HepG2 (cell line): ENCODE results near the gene UBL7. TPM values are rescaled to one million over a fixed set of nuclear protein-coding genes. Genes with fewer than 3 reads are reported as not detected.

ENCODE experiments used
- ATRX ChIP-seq: sonication (generic); formaldehyde crosslinking; IDR thresholded peaks from 2 replicates; pipeline ENCODE4 v1.4.0; 2020; ENCODE audit warnings: missing genetic modification reagents, borderline replicate concordance
- CCAR2 ChIP-seq: fragments of 200-400 bp; formaldehyde crosslinking; optimal IDR thresholded peaks from 2 replicates; pipeline ENCODE3; 2018; ENCODE audit warnings: low read depth, mild to moderate bottlenecking, low read length, moderate library complexity
- FOXC1 ChIP-seq: sonication (generic); formaldehyde crosslinking; IDR thresholded peaks from 2 replicates; pipeline ENCODE4 v1.8.0; 2022; ENCODE audit warnings: mild to moderate bottlenecking, missing genetic modification reagents, borderline replicate concordance
- GATAD2A ChIP-seq: IDR thresholded peaks from 2 replicates; pipeline ENCODE4 v1.6.1; 2016
- HNRNPH1 ChIP-seq: fragments of 200-400 bp; formaldehyde crosslinking; optimal IDR thresholded peaks from 2 replicates; pipeline ENCODE3; 2017; ENCODE audit warnings: mild to moderate bottlenecking, low read depth, low read length
- KDM3A ChIP-seq: IDR thresholded peaks from 2 replicates; pipeline ENCODE4 v1.6.1; 2018; ENCODE audit warnings: low read depth, missing compliant biosample characterization
- MLLT10 ChIP-seq: sonication (generic); formaldehyde crosslinking; IDR thresholded peaks from 2 replicates; pipeline ENCODE4 v1.4.0; 2020; ENCODE audit warnings: missing genetic modification reagents
- POGZ ChIP-seq: sonication (generic); formaldehyde crosslinking; IDR thresholded peaks from 2 replicates; pipeline ENCODE4 v1.4.0; 2020; ENCODE audit warnings: mild to moderate bottlenecking, missing genetic modification reagents
- RFX3 ChIP-seq: IDR thresholded peaks from 2 replicates; pipeline ENCODE4 v1.6.1; 2016; ENCODE audit warnings: missing biosample characterization, missing genetic modification reagents
- SALL2 ChIP-seq: sonication (generic); formaldehyde crosslinking; IDR thresholded peaks from 2 replicates; pipeline ENCODE4 v1.8.1; 2023; ENCODE audit warnings: mild to moderate bottlenecking, missing genetic modification reagents, inconsistent platforms
- SKI ChIP-seq: fragments of 450-650 bp; IDR thresholded peaks from one replicate; pipeline ENCODE4 v1.6.1; 2018; ENCODE audit warnings: mild to moderate bottlenecking; ENCODE audit not compliant: partially characterized antibody
- SOX6 ChIP-seq, 2 experiments: fragments of 450-650 bp in 1 of 2; sonication (generic) in 1 of 2; formaldehyde crosslinking in 1 of 2; IDR thresholded peaks; 2 replicates each; pipeline versions ENCODE4 v1.4.0 to v1.6.1; 2017 to 2020; ENCODE audit warnings: antibody characterized with exemption in 1 of 2, mild to moderate bottlenecking in 1 of 2, missing genetic modification reagents in 1 of 2
- ZFY ChIP-seq: sonication (generic); formaldehyde crosslinking; IDR thresholded peaks from 2 replicates; pipeline ENCODE4 v1.4.0; 2020; ENCODE audit warnings: missing genetic modification reagents
- ZMYM4 ChIP-seq: sonication (generic); formaldehyde crosslinking; IDR thresholded peaks from 2 replicates; pipeline ENCODE4 v1.8.1; 2023; ENCODE audit warnings: mild to moderate bottlenecking, missing genetic modification reagents
- ZNF546 ChIP-seq: sonication (generic); formaldehyde crosslinking; conservative IDR thresholded peaks from 2 replicates; pipeline ENCODE4 v1.8.1; 2023; ENCODE audit warnings: mild to moderate bottlenecking, missing genetic modification reagents
- ZNF547 ChIP-seq: sonication (generic); formaldehyde crosslinking; IDR thresholded peaks from 2 replicates; pipeline ENCODE4 v1.5.1; 2020; ENCODE audit warnings: mild to moderate bottlenecking, missing genetic modification reagents
- ZNF747 ChIP-seq: sonication (generic); formaldehyde crosslinking; IDR thresholded peaks from 2 replicates; pipeline ENCODE4 v1.8.1; 2023; ENCODE audit warnings: missing genetic modification reagents, mild to moderate bottlenecking, borderline replicate concordance
- ZNF761 ChIP-seq: sonication (generic); formaldehyde crosslinking; conservative IDR thresholded peaks from 2 replicates; pipeline ENCODE4 v1.4.0; 2020; ENCODE audit warnings: mild to moderate bottlenecking, missing genetic modification reagents
- polyA plus RNA-seq, 8 experiments: library from polyadenylated mRNA; depleted of rRNA in 3 of 8; stranded (reverse) in 7 of 8; unstranded in 1 of 8; fragments of >200 nt; fragmentation: Illumina TruSeq in 4 of 8; extraction: Trizol in 4 of 8; gene quantifications; 2 replicates each; pipeline versions ENCODE4 v1.2.1 to v1.2.3, GENCODE V29; 2011 to 2016; ENCODE audit warnings: low read depth in 4 of 8, missing spikeins in 1 of 8, mixed read lengths in 1 of 8; ENCODE audit not compliant: insufficient read depth in 1 of 8
- total RNA-seq, 5 experiments: library from RNA; depleted of rRNA; stranded (reverse); fragments of >200 nt; fragmentation: Illumina TruSeq; extraction: Trizol; gene quantifications; 2 replicates each; pipeline ENCODE4 v1.2.3, GENCODE V29; 2016; ENCODE audit warnings: low read depth in 1 of 5
- TF ChIP-seq, protein P1 (sequence below): sonication (generic); formaldehyde crosslinking; IDR thresholded peaks from 2 replicates; pipeline ENCODE4 v1.5.1; 2020; ENCODE audit warnings: mild to moderate bottlenecking, missing genetic modification reagents
- TF ChIP-seq, protein P2 (sequence below): sonication (generic); formaldehyde crosslinking; IDR thresholded peaks from 2 replicates; pipeline ENCODE4 v1.5.0; 2020; ENCODE audit warnings: missing genetic modification reagents
- TF ChIP-seq, protein P3 (sequence below): sonication (generic); formaldehyde crosslinking; conservative IDR thresholded peaks from 2 replicates; pipeline ENCODE4 v1.4.0; 2020; ENCODE audit warnings: missing genetic modification reagents
- TF ChIP-seq, protein P4 (sequence below): sonication (generic); formaldehyde crosslinking; IDR thresholded peaks from 2 replicates; pipeline ENCODE4 v1.8.1; 2023; ENCODE audit warnings: missing genetic modification reagents, inconsistent platforms, borderline replicate concordance
- TF ChIP-seq, protein P5 (sequence below): sonication (generic); formaldehyde crosslinking; IDR thresholded peaks from 2 replicates; pipeline ENCODE4 v1.8.0; 2022; ENCODE audit warnings: mild to moderate bottlenecking, missing genetic modification reagents

UBL7 gene
- total and polyA plus RNA-seq, 2 of the 13 experiments (the other 11 are each of a cell fraction or from before 2014, with no cell fraction given) = 55.0 to 63.5 TPM

DNA sequence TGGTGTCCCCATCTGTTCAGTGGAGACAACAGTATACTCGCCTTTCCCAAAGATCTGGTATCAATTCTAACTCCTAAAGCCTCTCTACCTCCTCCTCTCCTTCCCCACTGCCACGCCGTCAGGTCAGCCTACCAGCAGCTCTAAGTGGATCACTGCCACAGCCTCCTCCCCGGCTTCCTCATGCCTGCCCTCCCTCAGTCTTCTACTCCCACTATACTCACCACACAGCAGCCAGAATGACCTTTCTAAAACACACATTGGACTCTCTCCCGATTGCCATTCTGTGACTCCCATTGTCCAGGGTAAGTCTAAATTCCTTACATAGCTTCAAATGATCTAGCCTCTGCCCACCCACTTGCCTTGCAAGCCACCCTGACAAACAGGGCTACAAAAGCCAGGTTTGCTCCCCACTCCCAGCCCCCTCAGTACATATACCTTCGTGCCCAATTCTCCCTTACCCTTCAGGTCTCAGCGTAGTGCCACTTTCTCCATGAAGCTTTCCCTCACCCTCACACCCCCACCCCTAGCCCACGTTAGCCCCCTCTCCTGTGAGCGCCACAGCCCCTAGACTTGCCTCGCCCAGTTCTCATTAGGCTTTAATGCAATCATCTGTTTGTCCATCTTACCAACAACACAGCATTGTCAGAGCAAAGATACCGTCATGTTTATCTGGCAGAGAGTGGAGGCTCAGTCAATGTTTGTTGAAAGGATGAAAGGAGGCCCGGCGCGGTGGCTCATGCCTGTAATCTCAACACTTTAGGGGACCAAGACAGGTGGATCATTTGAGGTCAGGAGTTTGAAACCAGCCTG, 17.7 kb downstream of the UBL7 start (continued):
- TF ChIP-seq RFX3 (CRISPR knock-in tag) (no peak), SKI (peak; percentile 84), ZFY (CRISPR knock-in tag) (no peak), SOX6 (IDR thresholded peaks at IDR 0.05) (no peak), SOX6 (CRISPR knock-in tag; IDR thresholded peaks at IDR 0.05) (peak; percentile 95), ZMYM4 (peak; percentile 41; the same call in 1 of the 2 replicates), ZNF761 (no peak), FOXC1 (CRISPR knock-in tag) (no peak), MLLT10 (no peak), ATRX (CRISPR knock-in tag) (no peak), KDM3A (0 out of 2 replicates have a peak, but pooled peaks have one; percentile 55), HNRNPH1 (no peak), ZNF547 (CRISPR knock-in tag) (no peak), ZNF747 (CRISPR knock-in tag) (peak; percentile 75; the same call in 1 of the 2 replicates), POGZ (CRISPR knock-in tag) (no peak), GATAD2A (CRISPR knock-in tag) (peak; percentile 92), ZNF546 (CRISPR knock-in tag) (no peak), CCAR2 (peak; percentile 55), SALL2 (CRISPR knock-in tag) (no peak)
- TF ChIP-seq, protein P1, sequence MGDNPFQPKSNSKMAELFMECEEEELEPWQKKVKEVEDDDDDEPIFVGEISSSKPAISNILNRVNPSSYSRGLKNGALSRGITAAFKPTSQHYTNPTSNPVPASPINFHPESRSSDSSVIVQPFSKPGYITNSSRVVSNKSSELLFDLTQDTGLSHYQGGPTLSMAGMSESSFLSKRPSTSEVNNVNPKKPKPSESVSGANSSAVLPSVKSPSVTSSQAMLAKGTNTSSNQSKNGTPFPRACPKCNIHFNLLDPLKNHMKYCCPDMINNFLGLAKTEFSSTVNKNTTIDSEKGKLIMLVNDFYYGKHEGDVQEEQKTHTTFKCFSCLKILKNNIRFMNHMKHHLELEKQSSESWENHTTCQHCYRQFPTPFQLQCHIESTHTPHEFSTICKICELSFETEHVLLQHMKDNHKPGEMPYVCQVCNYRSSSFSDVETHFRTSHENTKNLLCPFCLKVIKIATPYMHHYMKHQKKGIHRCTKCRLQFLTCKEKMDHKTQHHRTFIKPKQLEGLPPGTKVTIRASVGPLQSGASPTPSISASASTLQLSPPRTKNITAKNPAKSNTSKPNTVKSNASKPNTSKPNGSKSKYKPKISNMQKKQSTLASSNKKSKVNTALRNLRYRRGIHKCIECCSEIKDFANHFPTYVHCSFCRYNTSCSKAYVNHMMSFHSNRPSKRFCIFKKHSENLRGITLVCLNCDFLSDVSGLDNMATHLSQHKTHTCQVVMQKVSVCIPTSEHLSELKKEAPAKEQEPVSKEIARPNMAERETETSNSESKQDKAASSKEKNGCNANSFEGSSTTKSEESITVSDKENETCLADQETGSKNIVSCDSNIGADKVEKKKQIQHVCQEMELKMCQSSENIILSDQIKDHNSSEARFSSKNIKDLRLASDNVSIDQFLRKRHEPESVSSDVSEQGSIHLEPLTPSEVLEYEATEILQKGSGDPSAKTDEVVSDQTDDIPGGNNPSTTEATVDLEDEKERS = no peak; the same call in 1 of the 2 replicates
- TF ChIP-seq, protein P2, sequence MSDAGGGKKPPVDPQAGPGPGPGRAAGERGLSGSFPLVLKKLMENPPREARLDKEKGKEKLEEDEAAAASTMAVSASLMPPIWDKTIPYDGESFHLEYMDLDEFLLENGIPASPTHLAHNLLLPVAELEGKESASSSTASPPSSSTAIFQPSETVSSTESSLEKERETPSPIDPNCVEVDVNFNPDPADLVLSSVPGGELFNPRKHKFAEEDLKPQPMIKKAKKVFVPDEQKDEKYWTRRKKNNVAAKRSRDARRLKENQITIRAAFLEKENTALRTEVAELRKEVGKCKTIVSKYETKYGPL = no peak
- TF ChIP-seq, protein P3, sequence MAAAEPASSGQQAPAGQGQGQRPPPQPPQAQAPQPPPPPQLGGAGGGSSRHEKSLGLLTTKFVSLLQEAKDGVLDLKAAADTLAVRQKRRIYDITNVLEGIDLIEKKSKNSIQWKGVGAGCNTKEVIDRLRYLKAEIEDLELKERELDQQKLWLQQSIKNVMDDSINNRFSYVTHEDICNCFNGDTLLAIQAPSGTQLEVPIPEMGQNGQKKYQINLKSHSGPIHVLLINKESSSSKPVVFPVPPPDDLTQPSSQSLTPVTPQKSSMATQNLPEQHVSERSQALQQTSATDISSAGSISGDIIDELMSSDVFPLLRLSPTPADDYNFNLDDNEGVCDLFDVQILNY = no peak
- TF ChIP-seq, protein P4, sequence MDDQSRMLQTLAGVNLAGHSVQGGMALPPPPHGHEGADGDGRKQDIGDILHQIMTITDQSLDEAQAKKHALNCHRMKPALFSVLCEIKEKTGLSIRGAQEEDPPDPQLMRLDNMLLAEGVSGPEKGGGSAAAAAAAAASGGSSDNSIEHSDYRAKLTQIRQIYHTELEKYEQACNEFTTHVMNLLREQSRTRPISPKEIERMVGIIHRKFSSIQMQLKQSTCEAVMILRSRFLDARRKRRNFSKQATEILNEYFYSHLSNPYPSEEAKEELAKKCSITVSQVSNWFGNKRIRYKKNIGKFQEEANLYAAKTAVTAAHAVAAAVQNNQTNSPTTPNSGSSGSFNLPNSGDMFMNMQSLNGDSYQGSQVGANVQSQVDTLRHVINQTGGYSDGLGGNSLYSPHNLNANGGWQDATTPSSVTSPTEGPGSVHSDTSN (CRISPR knock-in tag) = no peak
- TF ChIP-seq, protein P5, sequence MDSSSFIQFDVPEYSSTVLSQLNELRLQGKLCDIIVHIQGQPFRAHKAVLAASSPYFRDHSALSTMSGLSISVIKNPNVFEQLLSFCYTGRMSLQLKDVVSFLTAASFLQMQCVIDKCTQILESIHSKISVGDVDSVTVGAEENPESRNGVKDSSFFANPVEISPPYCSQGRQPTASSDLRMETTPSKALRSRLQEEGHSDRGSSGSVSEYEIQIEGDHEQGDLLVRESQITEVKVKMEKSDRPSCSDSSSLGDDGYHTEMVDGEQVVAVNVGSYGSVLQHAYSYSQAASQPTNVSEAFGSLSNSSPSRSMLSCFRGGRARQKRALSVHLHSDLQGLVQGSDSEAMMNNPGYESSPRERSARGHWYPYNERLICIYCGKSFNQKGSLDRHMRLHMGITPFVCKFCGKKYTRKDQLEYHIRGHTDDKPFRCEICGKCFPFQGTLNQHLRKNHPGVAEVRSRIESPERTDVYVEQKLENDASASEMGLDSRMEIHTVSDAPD (CRISPR knock-in tag) = peak; percentile 81; the same call in 1 of the 2 replicates
